ENCODE data around the gene RPP38.

RPP38 gene

GRCh38 chr10:15053061-15053460 is 44.1 kb upstream of the RPP38 start:
- no peaks in the 10 kb centered on the region for H3K27me3 ChIP-seq (ENCODE audit: low read length)
- H3K9me3 ChIP-seq (ENCODE audit: insufficient read depth, low read length): no peaks in the 10 kb centered on the region
- H3K79me2 ChIP-seq (ENCODE audit: insufficient read depth, low read length): no peaks in the 10 kb centered on the region
- H4K20me1 ChIP-seq (ENCODE audit: low read depth, low read length): no peaks in the 10 kb centered on the region
- no peak overlapping the region for H2AFZ ChIP-seq (ENCODE audit: low read depth, low read length, severe bottlenecking)
- H3K36me3 ChIP-seq (ENCODE audit: low read length): no peaks in the 10 kb centered on the region
- H3K27ac ChIP-seq (ENCODE audit: low read depth, low read length): no peak overlapping the region
- no peak overlapping the region for H3K9ac ChIP-seq (ENCODE audit: low read length)
- no peak overlapping the region for H3K4me3 ChIP-seq (ENCODE audit: insufficient read depth, low read length, poor library complexity, severe bottlenecking)
- TF ChIP-seq CTCF (IDR thresholded peaks at IDR 0.05; ENCODE audit: insufficient read depth, low read length, poor library complexity, severe bottlenecking) (no peak), EZH2phosphoT487 (conservative IDR thresholded peaks at IDR 0.05; ENCODE audit: low read length) (no peak)
- H3K4me2 ChIP-seq (ENCODE audit: low read depth, low read length, poor library complexity, severe bottlenecking): no peak overlapping the region
- H3K9me2 ChIP-seq (replicated peaks; ENCODE audit: insufficient read depth, low read length): no peaks in the 10 kb centered on the region
- H3F3A ChIP-seq (ENCODE audit: insufficient read depth): no peaks in the 10 kb centered on the region

GRCh38 chr10:15058689-15059088 is 38.5 kb upstream of the RPP38 start:
- Histone ChIP-seq H3K9me2 (replicated peaks; ENCODE audit: insufficient read depth, low read length) (no peaks in the 10 kb centered on the region), H3K4me3 (ENCODE audit: insufficient read depth, low read length, poor library complexity, severe bottlenecking) (no peak overlapping the region), H3K27ac (ENCODE audit: low read depth, low read length) (no peak overlapping the region), H3K4me2 (ENCODE audit: low read depth, low read length, poor library complexity, severe bottlenecking) (no peak overlapping the region), H3K27me3 (ENCODE audit: low read length) (no peaks in the 10 kb centered on the region), H3K36me3 (ENCODE audit: low read length) (no peaks in the 10 kb centered on the region), H2AFZ (ENCODE audit: low read depth, low read length, severe bottlenecking) (no peak overlapping the region), H3K79me2 (ENCODE audit: insufficient read depth, low read length) (no peaks in the 10 kb centered on the region), H3K9me3 (ENCODE audit: insufficient read depth, low read length) (no peaks in the 10 kb centered on the region), H3F3A (ENCODE audit: insufficient read depth) (no peaks in the 10 kb centered on the region), H3K9ac (ENCODE audit: low read length) (no peak overlapping the region), H4K20me1 (ENCODE audit: low read depth, low read length) (no peaks in the 10 kb centered on the region)
- TF ChIP-seq CTCF (IDR thresholded peaks at IDR 0.05; ENCODE audit: insufficient read depth, low read length, poor library complexity, severe bottlenecking) (no peak), EZH2phosphoT487 (conservative IDR thresholded peaks at IDR 0.05; ENCODE audit: low read length) (no peak)

- Histone ChIP-seq H3K9ac (ENCODE audit: low read length) (no peak overlapping the region), H3K27ac (ENCODE audit: low read depth, low read length) (no peak overlapping the region), H3K9me2 (replicated peaks; ENCODE audit: insufficient read depth, low read length) (no peaks in the 10 kb centered on the region), H2AFZ (ENCODE audit: low read depth, low read length, severe bottlenecking) (no peak overlapping the region), H3K79me2 (ENCODE audit: insufficient read depth, low read length) (no peaks in the 10 kb centered on the region), H3F3A (ENCODE audit: insufficient read depth) (no peaks in the 10 kb centered on the region), H3K4me3 (ENCODE audit: insufficient read depth, low read length, poor library complexity, severe bottlenecking) (no peak overlapping the region), H3K36me3 (ENCODE audit: low read length) (no peaks in the 10 kb centered on the region), H3K27me3 (ENCODE audit: low read length) (no peaks in the 10 kb centered on the region), H4K20me1 (ENCODE audit: low read depth, low read length) (no peaks in the 10 kb centered on the region), H3K4me2 (ENCODE audit: low read depth, low read length, poor library complexity, severe bottlenecking) (no peak overlapping the region), H3K9me3 (ENCODE audit: insufficient read depth, low read length) (no peaks in the 10 kb centered on the region)
- no peak for TF ChIP-seq CTCF (IDR thresholded peaks at IDR 0.05; ENCODE audit: insufficient read depth, low read length, poor library complexity, severe bottlenecking)
- TF ChIP-seq EZH2phosphoT487 (conservative IDR thresholded peaks at IDR 0.05; ENCODE audit: low read length): no peak
These were observed 37.2 kb upstream of the RPP38 start for GRCh38 chr10:15059914-15060313.
